H1 (cell line): ENCODE results near the gene CCDC110. TPM values are rescaled to one million over a fixed set of nuclear protein-coding genes. Genes with fewer than 3 reads are reported as not detected.

Experiments
- CTCF ChIA-PET: fragments of 300-600 bp; sonication (Branson Sonifier 250); formaldehyde crosslinking; loops from one replicate; lab custom pipeline; 2021; ENCODE audit not compliant: partially characterized antibody; lab: Charles Lee
- POLR2A ChIA-PET: fragments of 300-600 bp; sonication (Branson Sonifier 250); formaldehyde crosslinking; loops from one replicate; lab custom pipeline; 2021; ENCODE audit warnings: inconsistent platforms; ENCODE audit not compliant: partially characterized antibody; lab: Charles Lee
- DNase-seq, 2 experiments: peaks; one replicate each; pipeline versions ENCODE4 v3.0.0 to v3.0.0-alpha.2; 2010 to 2022; ENCODE audit warnings: low spot score in 2 of 2, low read depth in 1 of 2, mixed read lengths in 1 of 2
- FAIRE-seq: peaks from 2 replicates; lab custom pipeline; 2011; peaks lifted over from hg19 to GRCh38; lab: Jason Lieb, UNC
- H2AFZ ChIP-seq: 2 replicates; pipeline ENCODE4 v1.8.1; 2012; ENCODE audit warnings: low read length, inconsistent platforms
- H2AK5ac ChIP-seq: 2 replicates; pipeline ENCODE4 v1.6.1; 2013; ENCODE audit warnings: low read depth, low read length
- H2BK120ac ChIP-seq: replicated peaks from 2 replicates; pipeline ENCODE3; 2013; ENCODE audit warnings: low read depth, low read length, inconsistent platforms
- H2BK12ac ChIP-seq: 2 replicates; pipeline ENCODE4 v1.6.1; 2013; ENCODE audit warnings: low read depth, low read length
- H2BK15ac ChIP-seq: 2 replicates; pipeline ENCODE4 v1.6.1; 2013; ENCODE audit warnings: low read length
- H2BK20ac ChIP-seq: 2 replicates; pipeline ENCODE4 v1.6.1; 2013; ENCODE audit warnings: low read length
- H2BK5ac ChIP-seq: 2 replicates; pipeline ENCODE4 v1.6.1; 2013; ENCODE audit warnings: low read depth, low read length
- H3K14ac ChIP-seq: 2 replicates; pipeline ENCODE4 v1.6.1; 2013; ENCODE audit warnings: inconsistent platforms; ENCODE audit not compliant: insufficient read length
- H3K18ac ChIP-seq: 2 replicates; pipeline ENCODE4 v1.6.1; 2013; ENCODE audit warnings: low read length; ENCODE audit errors: extremely low read depth
- H3K23ac ChIP-seq: 2 replicates; pipeline ENCODE4 v1.6.1; 2013; ENCODE audit warnings: inconsistent platforms; ENCODE audit not compliant: insufficient read length
- H3K23me2 ChIP-seq: 2 replicates; pipeline ENCODE4 v1.6.1; 2013; ENCODE audit warnings: low read depth, low read length
- H3K27ac ChIP-seq: 2 replicates; pipeline ENCODE4 v1.6.1; 2011; ENCODE audit warnings: low read depth, low read length, inconsistent platforms
- H3K27me3 ChIP-seq, 4 experiments: replicated peaks in 1 of 4; 1 replicate in 1 of 4; 2 replicates in 3 of 4; pipeline versions ENCODE4 v1.6.1 to v1.8.1; 2011 to 2013; ENCODE audit warnings: low read length in 3 of 4, mild to moderate bottlenecking in 3 of 4, inconsistent platforms in 2 of 4, mixed read lengths in 2 of 4, moderate library complexity in 1 of 4; ENCODE audit not compliant: control insufficient read depth in 3 of 4, insufficient read depth in 3 of 4; ENCODE audit errors: extremely low read depth in 1 of 4
- H3K36me3 ChIP-seq, 4 experiments: 2 replicates each; pipeline versions ENCODE4 v1.6.1 to v1.8.1; 2011 to 2013; ENCODE audit warnings: mild to moderate bottlenecking in 4 of 4, low read length in 3 of 4, moderate library complexity in 2 of 4, control low read depth in 1 of 4, inconsistent platforms in 1 of 4; ENCODE audit not compliant: insufficient read depth in 4 of 4, control insufficient read depth in 2 of 4
- H3K4ac ChIP-seq: replicated peaks from 2 replicates; pipeline ENCODE3; 2013; ENCODE audit warnings: low read length, low read depth, mixed read lengths, inconsistent platforms; ENCODE audit not compliant: insufficient read length
- H3K4me1 ChIP-seq, 4 experiments: replicated peaks in 1 of 4; 1 replicate in 1 of 4; 2 replicates in 3 of 4; pipeline versions ENCODE4 v1.6.1 to v1.8.1; 2011 to 2013; ENCODE audit warnings: low read length in 3 of 4, inconsistent platforms in 2 of 4, mixed read lengths in 1 of 4; ENCODE audit not compliant: insufficient read depth in 4 of 4, control insufficient read depth in 3 of 4
- H3K4me2 ChIP-seq, 2 experiments: 2 replicates each; pipeline versions ENCODE4 v1.6.1 to v1.8.1; 2011 to 2013; ENCODE audit warnings: low read depth in 2 of 2, low read length in 2 of 2, control low read depth in 1 of 2, inconsistent platforms in 1 of 2, mild to moderate bottlenecking in 1 of 2; ENCODE audit not compliant: insufficient read depth in 1 of 2
- H3K4me3 ChIP-seq, 4 experiments: fragments of 200-600, 300-600 bp in 1 of 4; sonication (generic), shearing (Covaris generic), sonication (Bioruptor Twin) in 1 of 4; 2 replicates each; pipeline versions ENCODE4 v1.5.1 to v1.8.1; 2011 to 2016; ENCODE audit warnings: low read length in 4 of 4, low read depth in 3 of 4, control low read depth in 2 of 4, inconsistent platforms in 2 of 4, mild to moderate bottlenecking in 2 of 4, mixed read lengths in 1 of 4, moderate library complexity in 1 of 4; ENCODE audit not compliant: insufficient read depth in 2 of 4; ENCODE audit errors: extremely low read depth in 1 of 4
- H3K56ac ChIP-seq: replicated peaks from 2 replicates; pipeline ENCODE3; 2013; ENCODE audit warnings: low read depth, mild to moderate bottlenecking, mixed read lengths, low read length, inconsistent platforms; ENCODE audit not compliant: insufficient read length
- H3K79me1 ChIP-seq: 2 replicates; pipeline ENCODE4 v1.6.1; 2013; ENCODE audit warnings: low read depth, low read length, control low read depth
- H3K79me2 ChIP-seq, 2 experiments: 2 replicates each; pipeline versions ENCODE4 v1.6.1 to v1.8.1; 2012 to 2013; ENCODE audit warnings: low read length in 2 of 2, mild to moderate bottlenecking in 2 of 2, inconsistent platforms in 1 of 2; ENCODE audit not compliant: insufficient read depth in 2 of 2, control insufficient read depth in 1 of 2
- H3K9ac ChIP-seq, 4 experiments: replicated peaks in 1 of 4; 1 replicate in 1 of 4; 2 replicates in 3 of 4; pipeline versions ENCODE4 v1.6.1 to v1.8.1; 2011 to 2013; ENCODE audit warnings: low read depth in 3 of 4, low read length in 3 of 4, control low read depth in 2 of 4, mild to moderate bottlenecking in 2 of 4, moderate library complexity in 2 of 4, inconsistent platforms in 1 of 4; ENCODE audit errors: extremely low read depth in 1 of 4
- H3K9me3 ChIP-seq, 2 experiments: 2 replicates each; pipeline versions ENCODE4 v1.6.1 to v1.8.1; 2012 to 2013; ENCODE audit warnings: mild to moderate bottlenecking in 2 of 2, moderate library complexity in 2 of 2, control low read depth in 1 of 2, inconsistent platforms in 1 of 2, low read depth in 1 of 2, low read length in 1 of 2, mixed read lengths in 1 of 2; ENCODE audit not compliant: insufficient read depth in 2 of 2
- H4K20me1 ChIP-seq, 2 experiments: replicated peaks in 1 of 2; 2 replicates each; pipeline versions ENCODE3 to v1.8.1; 2011 to 2013; ENCODE audit warnings: inconsistent platforms in 2 of 2, low read length in 2 of 2, mild to moderate bottlenecking in 1 of 2; ENCODE audit not compliant: insufficient read depth in 2 of 2, control insufficient read depth in 1 of 2
- H4K5ac ChIP-seq: 2 replicates; pipeline ENCODE4 v1.6.1; 2013; ENCODE audit warnings: low read length, low read depth, mixed read lengths, inconsistent platforms; ENCODE audit not compliant: insufficient read length
- H4K8ac ChIP-seq: 2 replicates; pipeline ENCODE4 v1.8.0; 2013; ENCODE audit warnings: mild to moderate bottlenecking, moderate library complexity, low read length, inconsistent platforms; ENCODE audit not compliant: insufficient read depth; ENCODE audit errors: extremely low read depth
- H4K91ac ChIP-seq: replicated peaks from 2 replicates; pipeline ENCODE3; 2013; ENCODE audit warnings: low read length, mixed read lengths, inconsistent platforms; ENCODE audit not compliant: insufficient read length
- CBX5 ChIP-seq: fragments of 300-800, 300-1000 bp; sonication (generic); IDR thresholded peaks from 2 replicates; pipeline ENCODE4 v1.7.1; 2016; ENCODE audit warnings: antibody characterized with exemption, low read length, low read depth
- CBX8 ChIP-seq: fragments of 300-800, 300-1000 bp; sonication (generic); IDR thresholded peaks from 2 replicates; pipeline ENCODE4 v1.7.1; 2016; ENCODE audit warnings: low read depth, low read length, borderline replicate concordance
- CREB1 ChIP-seq: IDR thresholded peaks from 2 replicates; pipeline ENCODE4 v1.6.1; 2012; ENCODE audit warnings: inconsistent platforms
- JUN ChIP-seq: IDR thresholded peaks from 2 replicates; pipeline ENCODE4 v1.6.1; 2011; ENCODE audit warnings: low read depth, mild to moderate bottlenecking, improper control_type of control experiment, low read length
- RFX5 ChIP-seq: IDR thresholded peaks from 2 replicates; pipeline ENCODE4 v1.6.1; 2011; ENCODE audit warnings: low read depth, low read length, improper control_type of control experiment, borderline replicate concordance
- RNF2 ChIP-seq: fragments of 200-900, 300-1000 bp; sonication (generic); IDR thresholded peaks from 2 replicates; pipeline ENCODE4 v1.7.1; 2016; ENCODE audit warnings: borderline replicate concordance, low read depth, mild to moderate bottlenecking, antibody characterized with exemption, low read length; ENCODE audit not compliant: poor library complexity, severe bottlenecking; ENCODE audit errors: missing control alignments
- SP1 ChIP-seq: IDR thresholded peaks from 2 replicates; pipeline ENCODE4 v1.6.1; 2011; ENCODE audit warnings: low read depth, low read length
- SP2 ChIP-seq: IDR thresholded peaks from 2 replicates; pipeline ENCODE4 v1.6.1; 2012; ENCODE audit warnings: mild to moderate bottlenecking, low read length, inconsistent platforms
- TAF1 ChIP-seq: IDR thresholded peaks from 2 replicates; pipeline ENCODE4 v1.6.1; 2011; ENCODE audit warnings: mild to moderate bottlenecking, low read depth, low read length
- YY1 ChIP-seq: IDR thresholded peaks from 2 replicates; pipeline ENCODE4 v1.6.1; 2011; ENCODE audit warnings: low read depth, mild to moderate bottlenecking, low read length
- WGBS, 2 experiments: shearing (Covaris generic) in 1 of 2; methylation state at CpG; one replicate each; pipeline versions ENCODE4 v1.1.6 to v1.1.7; 2013 to 2015; ENCODE audit warnings: low lambda C conversion rate in 2 of 2, mixed read lengths in 2 of 2, inconsistent platforms in 1 of 2, low coverage in 1 of 2, missing lambda C conversion rate in 1 of 2; ENCODE audit not compliant: insufficient replicate concordance in 2 of 2, insufficient coverage in 1 of 2, insufficient read length in 1 of 2; ENCODE audit errors: extremely low coverage in 1 of 2, missing lambda C conversion rate in 1 of 2; 5-methylcytosine and 5-hydroxymethylcytosine counted together
- polyA plus RNA-seq, 7 experiments: library from polyadenylated mRNA; depleted of rRNA in 3 of 7; stranded (reverse) in 5 of 7; unstranded in 2 of 7; fragments of >200 nt in 5 of 7; fragments of 200-250 nt in 2 of 7; gene quantifications; 1 replicate in 5 of 7; 2 replicates in 1 of 7; 4 replicates in 1 of 7; pipeline versions ENCODE4 v1.2.1 to v1.2.3, GENCODE V29; 2011 to 2013; ENCODE audit warnings: missing spikeins in 2 of 7, mixed read lengths in 2 of 7
- total RNA-seq: library from RNA; stranded (reverse); fragmentation: NEBNext Ultra II Directional; extraction: Animal tissue kit (Norgen Biotek cat#: 25700); gene quantifications from 2 replicates; pipeline ENCODE4 v1.2.1, GENCODE V29; 2021
- TF ChIP-seq, protein P1 (sequence below): IDR thresholded peaks from 2 replicates; pipeline ENCODE4 v1.6.1; 2012; ENCODE audit warnings: inconsistent platforms

The CCDC110 gene
- total and polyA plus RNA-seq, 2 of the 8 experiments (the other 6 are each of a cell fraction or from before 2014, with no cell fraction given), result 0.33 to 3.1 TPM

DNA sequence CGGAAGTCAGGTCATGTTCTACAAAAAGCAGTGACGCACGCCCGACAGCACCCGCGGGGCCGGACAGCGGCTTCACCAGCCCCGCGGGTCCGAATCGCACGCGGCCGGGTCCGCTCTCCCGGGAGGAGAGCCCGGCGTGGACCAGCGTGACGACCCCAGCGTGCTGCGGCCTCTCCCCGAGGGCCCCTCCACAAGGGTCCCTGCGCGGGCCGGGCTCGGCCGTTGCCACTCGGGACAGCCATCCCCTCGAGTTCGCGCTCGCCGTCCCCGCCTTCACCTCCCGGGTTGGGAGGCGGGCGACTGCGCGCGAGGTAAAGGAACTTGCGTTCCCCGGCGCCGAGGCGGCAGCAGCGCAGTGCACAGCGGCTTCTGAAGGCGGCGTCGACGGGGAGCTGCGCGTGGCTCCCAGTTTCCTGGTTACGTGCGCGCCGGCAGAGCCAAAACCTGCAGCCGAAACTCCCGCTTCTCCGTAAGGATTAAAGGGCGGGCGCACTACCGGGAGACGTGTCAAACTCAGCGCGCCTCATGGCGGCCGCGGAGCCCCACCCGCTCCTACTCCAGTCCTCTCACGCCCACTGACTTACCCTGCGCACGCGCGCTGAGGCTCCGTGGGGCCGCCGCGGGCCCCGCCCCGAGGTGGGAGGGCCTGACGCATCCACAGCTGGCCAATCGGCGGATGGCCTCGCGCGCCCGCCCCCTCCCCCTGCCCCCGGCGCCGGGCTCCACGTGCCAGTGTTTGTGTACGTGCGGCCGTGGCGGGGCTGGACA lies 75.4 kb downstream of the CCDC110 start:
- CTCF ChIA-PET, result interaction anchor here (0.5 to 1.0 kb wide), 3 partner anchors 30 to 113 kb away, joined by 3 to 5 read pairs (median 4); partner anchors contain the start of gene UFSP2
- Histone ChIP-seq H3K4me2 (peak overlapping the region; percentile 71 to 76), H3K56ac (no peak overlapping the region), H4K8ac (peak overlapping the region; percentile 85; the same call in 1 of the 2 replicates), H3K14ac (no peak overlapping the region), H3K9me3 (no peaks in the 10 kb centered on the region), H2BK120ac (no peak overlapping the region), H4K91ac (peak overlapping the region; percentile 69), H3K4me1 (peaks cover 0 to 6% (median 4%) of the 10 kb centered on the region in 4 experiments; a peak in 4 of 7 replicates), H4K5ac (peak overlapping the region; percentile 41), H2BK5ac (no peak overlapping the region), H3K4me3 (peak overlapping the region; percentile 27 to 70 (median 54)), H3K23me2 (peaks cover 12% of the 10 kb centered on the region; the same call in 1 of the 2 replicates), H3K4ac (no peak overlapping the region), H3K79me2 (no peaks in the 10 kb centered on the region), H2AK5ac (no peak overlapping the region), H3K18ac (peak overlapping the region; percentile 53; the same call in 1 of the 2 replicates), H3K9ac (peak overlapping the region in 3 of 4 experiments; percentile 25 to 46 (median 35); a peak in 4 of 7 replicates), H2AFZ (no peak overlapping the region; the same call in 1 of the 2 replicates), H4K20me1 (no peaks in the 10 kb centered on the region), H2BK15ac (no peak overlapping the region), H3K27me3 (no peaks in the 10 kb centered on the region), H3K79me1 (no peaks in the 10 kb centered on the region), H3K23ac (no peak overlapping the region), H3K27ac (peak overlapping the region; percentile 34; the same call in 1 of the 2 replicates), H2BK12ac (no peak overlapping the region; the same call in 1 of the 2 replicates), H3K36me3 (peaks cover 0 to 12% (median 1%) of the 10 kb centered on the region in 4 experiments; a peak in 2 of 8 replicates), H2BK20ac (no peak overlapping the region)
- POLR2A ChIA-PET, result interaction anchor here (0.6 to 4.8 kb wide), 14 partner anchors 10 to 503 kb away, joined by 3 to 25 read pairs (median 3); partner anchors contain the start of genes HELT, SLC25A4 and UFSP2
- FAIRE-seq (no peak), DNase-seq (peak in 1 of 2 experiments; percentile 86)
- WGBS, 2 experiments, result 3% methylated on average over 67 of the region's 98 CpGs; no CpG with 5 or more reads in 1 of the 2 experiments
- TF ChIP-seq SP2, result no peak
- TF ChIP-seq JUN, result no peak
- TF ChIP-seq YY1, result peak; percentile 94
- no peak for TF ChIP-seq CBX8
- peak; percentile 93 for TF ChIP-seq CREB1
- 0 out of 2 replicates have a peak, but pooled peaks have one; percentile 12 for TF ChIP-seq SP1
- TF ChIP-seq, protein P1, sequence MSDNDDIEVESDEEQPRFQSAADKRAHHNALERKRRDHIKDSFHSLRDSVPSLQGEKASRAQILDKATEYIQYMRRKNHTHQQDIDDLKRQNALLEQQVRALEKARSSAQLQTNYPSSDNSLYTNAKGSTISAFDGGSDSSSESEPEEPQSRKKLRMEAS, result peak; percentile 92
- TF ChIP-seq RFX5, result no peak
- TF ChIP-seq CBX5, result no peak
- TF ChIP-seq RNF2, result peak; percentile 61
- no peak for TF ChIP-seq TAF1
